Subcutaneous adipose tissue (tissue), 4 donors: ENCODE data around the gene ALDH6A1. TPM values are rescaled to one million over a fixed set of nuclear protein-coding genes. Genes with fewer than 3 reads are reported as not detected.

Experiments
- CTCF ChIP-seq: fragments of 450-650 bp; IDR thresholded peaks from one replicate; pipeline ENCODE4 v1.5.1; 2016; ENCODE audit warnings: low read depth, mild to moderate bottlenecking, control low read depth, antibody characterized with exemption, moderate library complexity
- total RNA-seq, 4 donors: library from RNA; depleted of rRNA; stranded (reverse); fragments of >200 nt; gene quantifications; one replicate each; pipeline ENCODE4 v1.1.0, GENCODE V29; 2016

ALDH6A1 gene
- total RNA-seq, 4 donors from 2014 or later: 56.8 to 102 (median 76.5) TPM

- no peak for TF ChIP-seq CTCF
Observed at GRCh38 chr14:74085828-74086227, 1.6 kb upstream of the ALDH6A1 start.

- no peak for TF ChIP-seq CTCF
Observed at GRCh38 chr14:74085047-74085637, 889 bp upstream of the ALDH6A1 start.

- TF ChIP-seq CTCF: no peak
Observed at GRCh38 chr14:74083784-74084276, 423 bp downstream of the ALDH6A1 start.

- no peak for TF ChIP-seq CTCF
Observed at GRCh38 chr14:74083161-74083560, 1.1 kb downstream of the ALDH6A1 start.

GRCh38 chr14:74081491-74081890 lies 2.8 kb downstream of the ALDH6A1 start:
- TF ChIP-seq CTCF: no peak

GRCh38 chr14:74080820-74081460 lies 3.3 kb downstream of the ALDH6A1 start:
- no peak for TF ChIP-seq CTCF

GRCh38 chr14:74077401-74077800 lies 6.9 kb downstream of the ALDH6A1 start:
- no peak for TF ChIP-seq CTCF
